ENCODE data around the gene S100A4.

DNA sequence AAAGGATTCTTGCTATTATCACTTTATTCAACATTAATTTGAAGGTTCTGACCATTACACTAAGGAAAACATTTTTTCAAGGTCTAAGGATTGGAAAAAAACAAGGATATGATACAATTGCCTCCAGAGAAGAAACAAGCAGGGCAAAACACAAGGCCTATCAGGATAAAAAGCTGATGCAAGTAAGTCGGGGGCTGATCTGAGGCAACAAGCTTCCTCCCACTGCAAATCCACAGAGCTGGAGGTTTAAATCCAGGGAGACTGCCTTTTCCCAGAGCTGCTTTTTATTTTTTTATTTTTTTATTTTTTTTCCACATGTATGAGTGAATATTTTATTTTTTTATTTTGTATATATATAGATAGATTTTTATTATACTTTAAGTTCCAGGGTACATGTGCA, 39.4 kb upstream of the S100A4 start:
- TF ChIP-seq, protein P1, sequence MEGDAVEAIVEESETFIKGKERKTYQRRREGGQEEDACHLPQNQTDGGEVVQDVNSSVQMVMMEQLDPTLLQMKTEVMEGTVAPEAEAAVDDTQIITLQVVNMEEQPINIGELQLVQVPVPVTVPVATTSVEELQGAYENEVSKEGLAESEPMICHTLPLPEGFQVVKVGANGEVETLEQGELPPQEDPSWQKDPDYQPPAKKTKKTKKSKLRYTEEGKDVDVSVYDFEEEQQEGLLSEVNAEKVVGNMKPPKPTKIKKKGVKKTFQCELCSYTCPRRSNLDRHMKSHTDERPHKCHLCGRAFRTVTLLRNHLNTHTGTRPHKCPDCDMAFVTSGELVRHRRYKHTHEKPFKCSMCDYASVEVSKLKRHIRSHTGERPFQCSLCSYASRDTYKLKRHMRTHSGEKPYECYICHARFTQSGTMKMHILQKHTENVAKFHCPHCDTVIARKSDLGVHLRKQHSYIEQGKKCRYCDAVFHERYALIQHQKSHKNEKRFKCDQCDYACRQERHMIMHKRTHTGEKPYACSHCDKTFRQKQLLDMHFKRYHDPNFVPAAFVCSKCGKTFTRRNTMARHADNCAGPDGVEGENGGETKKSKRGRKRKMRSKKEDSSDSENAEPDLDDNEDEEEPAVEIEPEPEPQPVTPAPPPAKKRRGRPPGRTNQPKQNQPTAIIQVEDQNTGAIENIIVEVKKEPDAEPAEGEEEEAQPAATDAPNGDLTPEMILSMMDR (IDR thresholded peaks at IDR 0.05): no peak
- TF ChIP-seq POLR2A (IDR thresholded peaks at IDR 0.05): no peak

Measured in esophagus squamous epithelium (tissue), 4 donors.